Posterior vena cava (tissue), 2 donors: ENCODE results near the gene HID1. TPM values are rescaled to one million over a fixed set of nuclear protein-coding genes. Genes with fewer than 3 reads are reported as not detected.
"Not testable (repeated sequence)": the region's sequence is repeated elsewhere in the genome, so short reads cannot be mapped to it uniquely, and the experiment has no call there.

ENCODE experiments used
- DNase-seq: peaks from one replicate; pipeline ENCODE4 v3.0.0-alpha.2; 2020; ENCODE audit warnings: low spot score
- intact Hi-C, 2 donors: fragments of 100-400 bp; cut with DNase I; formaldehyde crosslinking; loops; one replicate each; pipeline versions ENCODE4 v1.14.1 to v1.14.2; 2022 to 2023
- total RNA-seq, 2 donors: library from RNA; stranded (reverse); fragmentation: NEBNext Ultra II Directional; extraction: Animal tissue kit (Norgen Biotek cat#: 25700); gene quantifications; one replicate each; pipeline ENCODE4 v1.2.1, GENCODE V29; 2021
- donor health status: DM: yes; HTN: yes; CAD: no.
- donor health status: DM: yes; HTN: yes; CAD: no.

HID1 gene
- total RNA-seq, 2 donors from 2014 or later = 11.7 to 13.0 TPM

- intact Hi-C loops = no loop called here
- no peak for DNase-seq
Observed at GRCh38 chr17:74977802-74978201, 5.2 kb upstream of the HID1 start.

GRCh38 chr17:74975943-74976342, 3.4 kb upstream of the HID1 start:
- intact Hi-C loops = no loop called here

DNA sequence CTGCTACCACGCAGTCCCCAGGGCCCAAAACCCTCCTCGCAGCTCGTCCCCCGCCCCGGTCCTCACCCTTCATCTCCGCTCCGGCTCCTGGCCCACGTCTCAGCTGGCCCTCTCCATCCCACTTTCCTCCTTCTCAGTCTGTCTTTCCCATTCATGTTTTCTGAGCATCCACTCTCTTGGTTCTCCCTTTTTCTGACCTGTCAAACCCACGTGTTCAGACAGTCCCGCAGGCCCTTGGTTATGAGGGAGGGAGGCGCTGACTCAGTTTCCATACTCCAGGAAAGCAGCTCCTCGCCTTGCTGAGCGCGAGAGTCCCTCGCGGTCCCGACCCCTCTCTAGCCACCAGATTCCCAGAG, 392 bp upstream of the HID1 start:
- intact Hi-C loops = no loop called here
- no peak for DNase-seq

More at GRCh38 chr17:74975943-74976342, 3.4 kb upstream of the HID1 start:
- DNase-seq = no peak

DNA sequence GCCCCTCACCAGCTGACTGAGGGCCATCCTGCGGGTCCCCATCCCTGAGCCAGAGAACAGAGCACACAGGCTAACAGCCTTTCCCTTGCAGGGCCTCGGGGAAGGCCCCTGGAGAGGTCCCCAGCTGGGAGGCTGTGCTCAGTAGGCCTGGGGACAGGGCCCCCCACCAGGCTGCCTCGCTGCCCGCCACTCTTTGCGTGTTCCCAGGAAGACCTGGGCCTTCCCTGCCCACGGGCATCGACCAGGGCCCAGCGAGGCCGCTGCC, 785 bp downstream of the HID1 start:
- no peak for DNase-seq
- intact Hi-C loops = no loop called here

DNA sequence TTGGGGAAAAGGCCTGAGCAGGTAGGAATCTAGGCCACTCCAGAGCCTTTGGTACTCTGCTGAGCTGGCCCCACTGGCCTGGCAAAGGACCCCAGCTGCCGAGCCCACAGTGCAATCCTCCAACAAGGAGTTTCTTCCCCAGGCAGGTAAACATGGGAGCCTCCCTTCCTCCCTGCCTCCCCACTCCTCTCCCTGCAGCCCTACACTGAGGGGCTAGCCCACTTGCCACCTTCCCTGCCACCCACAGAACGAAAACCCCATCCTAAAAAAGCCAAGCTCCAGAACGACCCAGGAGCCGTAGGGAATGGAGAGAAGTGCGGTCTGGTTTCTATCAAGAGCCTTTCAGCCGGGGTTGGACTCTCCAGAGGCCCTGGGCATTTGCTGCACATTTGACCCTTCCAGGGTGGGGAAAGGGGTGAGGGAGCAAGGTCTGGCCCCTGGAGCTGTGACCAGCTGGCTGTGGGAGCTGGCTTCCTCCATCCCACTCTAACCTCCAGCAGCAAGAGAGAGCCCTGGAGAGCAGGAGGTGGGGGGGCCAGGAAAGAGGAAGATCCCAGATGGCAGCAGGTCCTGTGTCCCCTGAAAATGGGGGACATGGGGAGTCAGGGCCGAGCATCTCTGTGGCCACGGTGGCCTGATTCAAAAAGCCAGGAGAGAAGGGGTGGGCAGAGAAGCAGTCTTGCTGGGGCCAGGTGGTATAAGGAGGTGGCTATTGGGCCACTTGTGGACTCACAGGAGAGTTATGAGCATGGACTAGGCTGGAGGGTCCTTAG, 1.3 kb downstream of the HID1 start:
- DNase-seq = no peak
- intact Hi-C loops = no loop called here

GRCh38 chr17:74970395-74970794, 2.2 kb downstream of the HID1 start:
- DNase-seq = no peak
- intact Hi-C loops = no loop called here

DNA sequence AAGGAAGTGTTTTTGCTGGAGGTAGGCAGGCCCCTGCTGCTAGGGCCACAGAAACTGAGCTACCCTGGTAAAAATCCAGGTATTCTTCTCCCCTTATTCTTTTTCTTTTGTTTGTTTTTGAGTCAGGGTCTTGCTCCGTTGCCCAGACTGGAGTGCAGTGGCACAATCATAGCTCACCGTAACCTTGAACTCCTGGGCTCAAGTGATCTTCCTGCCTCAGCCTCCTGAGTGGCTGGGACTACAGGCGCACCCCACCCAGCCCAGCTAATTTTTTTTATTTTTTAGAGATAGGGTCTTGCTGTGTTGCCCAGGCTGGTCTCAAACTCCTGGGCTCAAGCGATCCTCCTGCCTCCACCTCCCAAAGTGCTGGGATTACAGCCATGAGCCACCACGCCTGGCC, 3.1 kb downstream of the HID1 start:
- DNase-seq, intact Hi-C loops: not testable (repeated sequence)

GRCh38 chr17:74968361-74968780, 4.2 kb downstream of the HID1 start:
- DNase-seq = no peak
- intact Hi-C loops = no loop called here

DNA sequence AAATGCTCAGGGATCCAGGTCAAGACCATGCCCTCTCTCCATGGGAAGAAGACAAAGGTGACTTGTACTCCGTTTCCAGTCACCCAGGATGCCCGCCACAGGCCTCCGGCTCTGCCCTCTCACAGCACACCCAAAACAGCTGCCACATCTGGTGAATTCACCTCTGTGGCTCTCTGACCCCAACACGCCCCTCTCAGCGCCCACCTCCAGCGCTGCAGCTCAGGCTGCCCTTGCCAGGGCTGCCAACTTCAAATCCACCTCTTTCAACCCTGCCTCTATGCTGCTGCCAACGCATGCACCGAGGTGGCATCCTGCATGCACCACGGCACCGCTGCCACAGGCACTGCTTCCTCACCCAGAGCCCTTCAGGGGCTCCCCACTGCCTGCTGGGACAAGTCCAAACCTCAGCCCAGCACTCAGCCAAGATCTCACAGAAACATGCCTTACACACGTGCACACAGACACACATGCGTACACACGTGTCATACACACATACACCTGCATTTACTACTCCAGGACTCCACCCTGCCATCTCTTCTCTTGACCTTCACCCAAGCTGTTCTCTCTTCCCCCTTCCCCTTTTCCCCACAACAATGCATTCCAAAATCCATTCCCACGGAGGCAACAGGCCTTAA, 7.5 kb downstream of the HID1 start:
- intact Hi-C loops = no loop called here
- DNase-seq = no peak

DNA sequence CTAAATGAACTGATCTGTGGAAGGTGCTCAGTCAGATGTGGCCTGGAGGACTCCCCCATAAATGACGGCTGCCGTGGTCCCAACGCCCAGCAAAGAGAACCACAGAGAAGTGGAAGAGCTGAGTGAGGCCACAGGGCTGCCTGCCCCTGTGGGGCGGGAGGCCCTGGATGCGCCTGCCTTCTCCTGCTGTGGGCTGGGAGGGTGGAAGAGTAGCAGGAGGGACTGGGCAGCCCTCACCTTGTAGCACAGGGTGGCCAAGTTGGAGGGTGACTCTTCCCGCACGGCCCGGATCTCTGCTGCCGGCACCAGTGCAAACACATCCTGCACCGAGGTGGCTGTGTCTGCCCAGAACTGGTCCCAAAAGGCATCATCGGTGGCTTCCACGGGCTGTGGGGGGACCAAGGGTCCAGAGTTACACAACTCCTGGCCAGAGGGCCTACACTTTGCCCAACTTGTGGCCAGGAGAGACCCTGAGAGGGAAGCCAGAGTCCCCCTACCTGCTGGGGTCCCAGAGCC, 8.3 kb downstream of the HID1 start:
- intact Hi-C loops = no loop called here
- DNase-seq = no peak

DNA sequence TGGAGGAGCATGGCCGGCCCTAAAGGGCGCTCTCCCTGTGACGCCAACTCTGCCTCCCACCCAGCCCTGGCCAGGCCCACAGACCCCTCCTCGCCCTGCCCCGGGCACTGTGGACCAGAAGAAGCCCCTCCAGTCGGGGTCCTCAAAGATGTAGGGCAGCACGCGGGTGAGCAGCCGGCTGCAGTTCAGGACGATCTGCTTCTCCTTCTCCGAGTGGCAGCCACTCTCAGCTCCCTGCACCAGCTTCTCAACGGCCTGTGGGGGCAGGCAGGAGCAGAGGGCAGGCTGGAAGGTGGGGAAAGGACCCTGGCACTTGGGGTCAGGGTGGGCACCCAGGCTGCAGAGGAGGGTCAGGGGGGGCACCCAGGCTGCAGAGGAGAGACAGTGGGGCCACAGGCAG, 8.9 kb downstream of the HID1 start:
- intact Hi-C loops = no loop called here

DNA sequence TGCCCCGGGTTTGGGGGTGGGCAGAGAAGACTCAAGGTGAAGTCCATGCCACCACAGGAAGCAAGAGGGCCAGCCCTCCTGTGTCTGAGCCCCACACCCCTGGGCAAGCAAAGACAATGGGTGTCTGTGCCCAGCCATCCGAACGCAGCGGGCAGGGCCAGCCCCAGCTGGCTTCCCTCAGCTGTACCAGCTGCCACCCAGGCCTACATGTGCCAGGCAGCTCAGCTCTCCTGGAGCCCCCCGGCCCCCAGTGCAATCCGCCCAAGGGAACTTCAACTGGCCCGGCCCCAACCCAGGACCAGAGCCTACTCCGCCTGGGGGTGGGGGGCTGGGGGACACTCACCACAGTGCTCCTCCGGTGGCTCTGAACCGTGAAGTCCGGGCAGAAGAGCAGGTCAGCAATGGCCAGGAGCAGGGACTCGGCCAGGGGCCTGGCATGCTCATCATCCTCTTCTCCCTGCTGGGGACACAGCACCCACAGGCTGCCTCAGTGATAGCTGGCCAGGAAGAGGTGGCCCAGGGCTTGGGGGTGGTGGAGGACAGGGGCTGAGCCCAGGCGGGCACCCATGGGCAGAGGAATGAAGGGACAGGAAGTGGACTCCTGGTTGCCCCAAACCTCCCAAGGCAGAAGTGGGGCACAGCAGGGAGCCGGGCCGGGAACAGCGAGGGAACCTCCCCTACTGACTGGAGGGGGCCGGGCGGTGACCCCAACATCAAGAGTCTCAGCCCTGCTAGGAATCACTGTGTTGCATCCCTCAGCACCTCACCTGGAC, 9.8 kb downstream of the HID1 start:
- DNase-seq = no peak
- intact Hi-C loops = no loop called here

More for the DNA sequence above, 8.9 kb downstream of the HID1 start:
- no peak for DNase-seq

- intact Hi-C loops = no loop called here
- DNase-seq = peak; percentile 95
Observed at GRCh38 chr17:74961657-74962350, 10.8 kb downstream of the HID1 start.

DNA sequence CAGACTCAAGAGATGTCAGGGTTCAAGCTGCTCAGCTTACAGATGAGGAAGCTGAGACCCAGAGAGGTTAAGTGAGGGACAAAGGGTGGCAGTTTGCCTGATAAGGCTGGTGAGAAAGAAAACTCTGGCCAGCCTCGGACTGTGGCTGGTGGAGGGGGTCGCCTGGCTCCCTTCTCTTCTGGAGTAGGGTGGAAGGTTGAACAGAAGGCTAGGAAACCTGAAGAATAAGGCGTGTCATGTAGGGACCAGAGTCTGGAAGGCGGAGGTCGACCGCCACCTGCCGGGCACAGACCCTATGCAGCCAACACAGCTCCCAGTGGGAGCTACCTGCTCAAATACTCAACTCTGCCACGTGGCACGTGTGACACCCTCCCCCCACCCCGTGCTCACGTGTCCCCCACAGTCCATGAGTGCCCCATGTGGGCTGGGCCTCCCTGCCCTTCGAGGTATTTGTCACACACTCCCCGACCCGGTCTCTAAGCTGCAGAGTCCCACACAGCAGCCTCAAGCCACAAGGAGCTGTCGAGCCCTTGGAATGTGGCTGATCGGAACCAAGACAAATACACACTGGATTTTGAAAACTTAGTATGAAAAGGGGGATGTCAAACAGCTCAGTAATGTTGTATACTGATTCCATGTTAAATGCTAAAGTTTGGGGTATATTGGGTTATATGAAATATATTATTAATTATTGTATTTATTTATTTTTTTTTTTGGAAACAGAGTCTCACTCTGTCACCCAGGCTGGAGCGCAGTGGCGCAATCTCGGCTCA, 11.8 kb downstream of the HID1 start:
- no peak for DNase-seq
- intact Hi-C loops = no loop called here

DNA sequence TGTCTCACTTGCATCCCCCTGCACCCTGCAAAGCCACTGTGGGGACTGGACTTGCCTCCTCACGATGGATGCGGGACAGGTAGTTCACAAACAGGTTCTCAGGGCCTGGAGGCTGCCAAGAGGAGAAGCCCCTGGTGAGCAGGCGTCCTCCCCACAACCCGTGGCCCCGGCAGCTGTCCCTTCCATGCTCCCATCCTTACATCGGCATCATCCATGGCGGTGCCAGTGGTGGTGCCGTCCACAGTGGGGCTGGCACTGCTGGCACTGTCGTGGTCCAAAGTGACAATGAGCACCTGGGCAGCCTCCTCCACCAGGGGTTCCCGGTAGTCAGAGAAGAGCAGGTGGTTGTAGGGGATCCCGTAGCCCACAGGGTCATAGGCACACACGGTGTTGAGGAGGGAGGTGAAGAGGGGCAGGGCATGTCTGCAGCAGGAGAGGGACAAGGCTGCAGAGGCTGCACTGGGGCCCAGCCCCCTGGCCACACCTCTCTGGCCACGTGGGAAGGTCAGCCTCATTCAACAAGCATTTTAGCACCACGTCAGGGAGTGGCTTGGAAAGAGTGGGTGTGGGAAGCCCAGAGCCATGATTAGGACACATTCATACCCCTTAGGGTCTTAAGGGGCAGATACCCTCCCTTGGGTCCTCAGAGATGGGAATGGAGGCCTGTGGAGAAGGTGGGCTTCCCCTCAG, 12.6 kb downstream of the HID1 start:
- DNase-seq = no peak
- intact Hi-C loops = no loop called here

DNA sequence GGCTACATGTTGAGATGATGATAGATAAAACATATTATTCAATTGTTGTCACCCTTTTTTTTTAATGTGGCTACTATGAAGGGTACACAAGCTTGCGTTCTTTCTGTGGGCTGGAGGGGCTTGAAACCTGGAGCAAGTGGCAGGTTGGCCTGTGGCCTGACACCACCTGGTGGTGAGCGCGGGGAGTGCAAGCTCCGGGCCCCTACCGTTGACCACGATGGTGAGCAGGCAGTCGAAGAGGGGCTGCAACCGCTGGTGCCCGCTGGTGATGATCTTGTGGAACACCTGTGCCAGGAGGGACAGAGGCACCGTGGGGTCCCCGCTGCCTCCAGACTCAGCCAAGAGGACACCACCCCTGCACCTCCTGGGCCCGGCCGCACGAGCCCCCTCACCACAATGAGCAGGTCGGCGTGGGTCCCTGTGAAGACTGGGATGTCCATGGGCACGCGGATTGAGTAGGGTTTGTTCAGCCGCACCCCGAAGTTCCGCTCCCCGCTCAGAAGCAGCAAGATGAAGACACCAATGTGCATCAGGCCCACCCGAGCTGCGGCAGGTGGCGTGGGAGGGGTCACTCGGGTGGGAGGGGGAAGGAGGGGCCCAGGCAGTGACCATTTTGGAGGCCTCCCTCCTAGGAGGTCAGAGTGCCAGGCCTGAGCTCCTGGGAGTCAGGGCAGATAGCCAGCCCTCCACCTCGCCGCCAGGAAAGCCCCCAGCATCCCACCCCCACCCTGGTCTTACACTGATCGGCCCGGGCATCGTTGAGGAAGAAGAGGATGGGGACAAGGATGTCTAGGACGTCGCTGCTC, 14.4 kb downstream of the HID1 start:
- DNase-seq = peak; percentile 92
- intact Hi-C loops = no loop called here

DNA sequence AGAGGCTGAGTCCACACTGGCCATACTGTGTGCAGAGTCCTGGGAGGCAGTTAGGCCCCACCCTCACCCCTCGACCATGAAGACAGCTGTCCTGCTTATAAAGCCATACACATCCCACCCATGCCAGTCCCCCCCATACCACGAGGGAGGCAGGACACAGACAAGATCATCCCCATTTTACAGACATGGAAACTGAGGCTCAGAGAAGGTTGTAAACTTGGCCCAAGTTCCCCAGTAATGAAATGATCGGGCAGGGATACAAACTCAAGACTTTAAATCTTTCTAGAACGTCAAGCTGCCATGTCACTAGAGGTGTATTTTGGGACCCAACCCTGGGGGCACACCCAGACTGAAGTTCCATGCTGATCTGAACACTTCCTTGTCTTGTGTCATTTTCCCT, 16.5 kb downstream of the HID1 start:
- intact Hi-C loops = no loop called here

More for the DNA sequence above, 16.5 kb downstream of the HID1 start:
- DNase-seq = no peak
